ENCODE data around the gene LTO1.

GRCh38 chr11:69663326-69663725 is 11.8 kb downstream of the LTO1 start:
- TF ChIP-seq POLR2A (IDR thresholded peaks at IDR 0.05; ENCODE audit: low read length) (no peak), GATA1 (IDR thresholded peaks at IDR 0.05; ENCODE audit: low read depth, low read length) (no peak)

All from erythroblast (primary cell).